ENCODE results near the gene SETD4.

DNA sequence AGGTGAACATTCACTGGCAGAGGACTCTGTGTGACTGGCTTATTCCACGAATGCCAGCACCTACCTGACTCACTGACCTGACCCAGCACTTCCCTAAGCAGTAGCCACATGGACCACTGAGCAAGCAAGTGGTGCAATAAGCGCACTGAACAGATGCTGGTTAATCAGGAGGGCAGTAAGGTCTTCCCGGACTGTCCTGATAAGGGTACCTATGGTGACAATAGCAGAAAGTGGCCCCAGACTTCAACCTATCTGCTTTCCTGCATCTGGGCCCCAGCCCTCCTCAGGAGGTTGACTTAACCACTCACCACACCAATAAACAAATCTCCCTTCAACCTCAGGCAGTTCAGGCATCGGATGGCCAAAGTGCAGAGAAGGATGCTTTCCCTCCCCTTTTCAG, 65.7 kb downstream of the SETD4 start:
- TF ChIP-seq, protein P1, sequence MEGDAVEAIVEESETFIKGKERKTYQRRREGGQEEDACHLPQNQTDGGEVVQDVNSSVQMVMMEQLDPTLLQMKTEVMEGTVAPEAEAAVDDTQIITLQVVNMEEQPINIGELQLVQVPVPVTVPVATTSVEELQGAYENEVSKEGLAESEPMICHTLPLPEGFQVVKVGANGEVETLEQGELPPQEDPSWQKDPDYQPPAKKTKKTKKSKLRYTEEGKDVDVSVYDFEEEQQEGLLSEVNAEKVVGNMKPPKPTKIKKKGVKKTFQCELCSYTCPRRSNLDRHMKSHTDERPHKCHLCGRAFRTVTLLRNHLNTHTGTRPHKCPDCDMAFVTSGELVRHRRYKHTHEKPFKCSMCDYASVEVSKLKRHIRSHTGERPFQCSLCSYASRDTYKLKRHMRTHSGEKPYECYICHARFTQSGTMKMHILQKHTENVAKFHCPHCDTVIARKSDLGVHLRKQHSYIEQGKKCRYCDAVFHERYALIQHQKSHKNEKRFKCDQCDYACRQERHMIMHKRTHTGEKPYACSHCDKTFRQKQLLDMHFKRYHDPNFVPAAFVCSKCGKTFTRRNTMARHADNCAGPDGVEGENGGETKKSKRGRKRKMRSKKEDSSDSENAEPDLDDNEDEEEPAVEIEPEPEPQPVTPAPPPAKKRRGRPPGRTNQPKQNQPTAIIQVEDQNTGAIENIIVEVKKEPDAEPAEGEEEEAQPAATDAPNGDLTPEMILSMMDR (conservative IDR thresholded peaks at IDR 0.05; ENCODE audit: low read length) = no peak
- TF ChIP-seq EZH2phosphoT487 (IDR thresholded peaks at IDR 0.05; ENCODE audit: borderline replicate concordance) = no peak
